Peyer's patch (tissue), 4 donors: Measurements from ENCODE around the gene POLDIP2.
A peak's percentile ranks its signal among the peaks of the same experiment; 100 is the strongest.

ENCODE experiments used
- CTCF ChIP-seq, 6 experiments: fragments of 450-650 bp in 4 of 6; fragments of 200-600 bp in 2 of 6; sonication (generic) in 1 of 6; IDR thresholded peaks; one replicate each; pipeline ENCODE4 v1.5.1; 2017 to 2019; ENCODE audit warnings: antibody characterized with exemption in 6 of 6, mild to moderate bottlenecking in 3 of 6, moderate library complexity in 1 of 6
- POLR2A ChIP-seq, 2 donors: fragments of 450-650 bp; IDR thresholded peaks; one replicate each; pipeline ENCODE4 v1.5.1; 2017; ENCODE audit warnings: antibody characterized with exemption in 2 of 2, mild to moderate bottlenecking in 2 of 2, moderate library complexity in 2 of 2

- TF ChIP-seq CTCF (IDR thresholded peaks at IDR 0.05) = peak in 3 of 6 experiments; percentile 8 to 22 (median 18)
- peak in 1 of 2 donors; percentile 20 for TF ChIP-seq POLR2A (IDR thresholded peaks at IDR 0.05)
Observed at GRCh38 chr17:28318759-28319597, 38.3 kb downstream of the POLDIP2 start, which contains the start of gene TMEM97.
